Ovary (tissue), 3 donors: ENCODE data around the gene NADSYN1.
"Not testable (repeated sequence)": the region's sequence is repeated elsewhere in the genome, so short reads cannot be mapped to it uniquely, and the experiment has no call there.

Source experiments
- CTCF ChIP-seq, 3 donors: fragments of 450-650 bp in 2 of 3; fragments of 200-600 bp in 1 of 3; IDR thresholded peaks; one replicate each; pipeline versions ENCODE4 v1.5.1 to v1.8.0; 2016 to 2022; ENCODE audit warnings: antibody characterized with exemption in 3 of 3, mild to moderate bottlenecking in 1 of 3
- EP300 ChIP-seq: sonication (generic); formaldehyde crosslinking; IDR thresholded peaks from one replicate; pipeline ENCODE4 v1.6.1; 2017; ENCODE audit warnings: antibody characterized with exemption
- POLR2A ChIP-seq: fragments of 450-650 bp; IDR thresholded peaks from one replicate; pipeline ENCODE4 v1.6.1; 2017; ENCODE audit warnings: antibody characterized with exemption, mild to moderate bottlenecking, moderate library complexity
- donor health status: DM: no; HTN: no; CAD: no.

- TF ChIP-seq POLR2A; CTCF (IDR thresholded peaks at IDR 0.05); EP300: not testable (repeated sequence)
Observed at GRCh38 chr11:71526796-71527575, 74.0 kb downstream of the NADSYN1 start, which contains the start of gene KRTAP5-7.
